Ascending aorta (tissue), 2 donors: ENCODE data around the gene A2ML1. TPM values are rescaled to one million over a fixed set of nuclear protein-coding genes. Genes with fewer than 3 reads are reported as not detected.
"Not testable (repeated sequence)": the region's sequence is repeated elsewhere in the genome, so short reads cannot be mapped to it uniquely, and the experiment has no call there.

Source experiments
- DNase-seq, 2 donors: peaks; one replicate each; pipeline ENCODE4 v3.0.0-alpha.2; 2019; ENCODE audit warnings: low spot score in 2 of 2
- H3K27ac ChIP-seq, 2 donors: fragments of 200-600 bp; sonication (generic); one replicate each; pipeline ENCODE4 v1.5.1; 2016 to 2017; ENCODE audit warnings: mild to moderate bottlenecking in 1 of 2
- H3K27me3 ChIP-seq: fragments of 200-600 bp; sonication (generic); one replicate; pipeline ENCODE4 v1.5.1; 2017
- H3K36me3 ChIP-seq, 2 donors: fragments of 200-600 bp; sonication (generic); one replicate each; pipeline ENCODE4 v1.5.1; 2016
- H3K4me1 ChIP-seq, 2 donors: fragments of 200-600 bp; sonication (generic); one replicate each; pipeline ENCODE4 v1.5.1; 2016 to 2017; ENCODE audit warnings: mild to moderate bottlenecking in 1 of 2
- H3K4me3 ChIP-seq, 2 donors: fragments of 200-600 bp; sonication (generic); one replicate each; pipeline ENCODE4 v1.5.1; 2016 to 2017; ENCODE audit warnings: mild to moderate bottlenecking in 1 of 2
- H3K9me3 ChIP-seq, 2 donors: fragments of 200-600 bp; sonication (generic); one replicate each; pipeline ENCODE4 v1.5.1; 2016
- intact Hi-C: fragments of 100-400 bp; cut with DNase I; formaldehyde crosslinking; loops from one replicate; pipeline ENCODE4 v1.15.1; 2023
- total RNA-seq: library from RNA; depleted of rRNA; stranded (reverse); fragments of >200 nt; gene quantifications from one replicate; pipeline ENCODE4 v1.1.0, GENCODE V29; 2016
- TF ChIP-seq, protein P1 (sequence below), 3 experiments: fragments of 200-600 bp in 2 of 3; fragments of 450-650 bp in 1 of 3; sonication (generic) in 2 of 3; IDR thresholded peaks; one replicate each; pipeline ENCODE4 v1.5.1; 2016 to 2019; ENCODE audit warnings: antibody characterized with exemption in 3 of 3, mild to moderate bottlenecking in 1 of 3, moderate library complexity in 1 of 3

A2ML1 gene
- total RNA-seq, 1 donor from 2014 or later: not detected

GRCh38 chr12:8914716-8915526, 92.5 kb downstream of the A2ML1 start:
- peak overlapping the region; percentile 64 for H3K4me3 ChIP-seq
- peak in 1 of 2 donors; percentile 68 for DNase-seq
- no peaks in the 10 kb centered on the region for H3K9me3 ChIP-seq
- H3K4me1 ChIP-seq: peaks cover 0 to 17% of the 10 kb centered on the region in 2 donors
- intact Hi-C loops: loop anchor here (1.0 to 5.0 kb wide), 2 partner anchors 34 to 228 kb away; partner anchors contain the start of gene M6PR
- TF ChIP-seq, protein P1, sequence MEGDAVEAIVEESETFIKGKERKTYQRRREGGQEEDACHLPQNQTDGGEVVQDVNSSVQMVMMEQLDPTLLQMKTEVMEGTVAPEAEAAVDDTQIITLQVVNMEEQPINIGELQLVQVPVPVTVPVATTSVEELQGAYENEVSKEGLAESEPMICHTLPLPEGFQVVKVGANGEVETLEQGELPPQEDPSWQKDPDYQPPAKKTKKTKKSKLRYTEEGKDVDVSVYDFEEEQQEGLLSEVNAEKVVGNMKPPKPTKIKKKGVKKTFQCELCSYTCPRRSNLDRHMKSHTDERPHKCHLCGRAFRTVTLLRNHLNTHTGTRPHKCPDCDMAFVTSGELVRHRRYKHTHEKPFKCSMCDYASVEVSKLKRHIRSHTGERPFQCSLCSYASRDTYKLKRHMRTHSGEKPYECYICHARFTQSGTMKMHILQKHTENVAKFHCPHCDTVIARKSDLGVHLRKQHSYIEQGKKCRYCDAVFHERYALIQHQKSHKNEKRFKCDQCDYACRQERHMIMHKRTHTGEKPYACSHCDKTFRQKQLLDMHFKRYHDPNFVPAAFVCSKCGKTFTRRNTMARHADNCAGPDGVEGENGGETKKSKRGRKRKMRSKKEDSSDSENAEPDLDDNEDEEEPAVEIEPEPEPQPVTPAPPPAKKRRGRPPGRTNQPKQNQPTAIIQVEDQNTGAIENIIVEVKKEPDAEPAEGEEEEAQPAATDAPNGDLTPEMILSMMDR (IDR thresholded peaks at IDR 0.05): no peak
- peaks cover 0 to 10% of the 10 kb centered on the region in 2 donors for H3K36me3 ChIP-seq
- peak overlapping the region; percentile 91 to 95 for H3K27ac ChIP-seq
- H3K27me3 ChIP-seq: no peaks in the 10 kb centered on the region

DNA sequence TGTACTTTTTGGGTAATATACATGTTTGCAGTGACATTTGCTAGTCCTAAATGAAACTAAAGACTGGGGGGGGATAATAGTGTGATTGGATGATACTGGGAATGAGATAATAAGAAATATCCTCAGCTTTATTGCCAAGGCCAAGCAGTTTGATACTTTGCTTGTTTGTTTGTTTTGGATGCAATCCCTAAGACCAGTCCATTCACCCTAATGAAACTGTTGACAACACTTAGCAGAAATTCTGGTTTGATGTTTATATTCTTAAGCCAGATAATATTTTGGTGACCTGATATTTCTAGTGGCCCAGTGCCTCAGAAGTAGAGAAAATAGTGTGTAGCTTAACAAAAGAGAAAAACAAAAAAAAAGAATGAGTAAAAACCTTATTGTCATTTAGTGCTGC, 93.7 kb downstream of the A2ML1 start:
- Histone ChIP-seq H3K9me3 (no peaks in the 10 kb centered on the region), H3K4me1 (peaks cover 0 to 17% of the 10 kb centered on the region in 2 donors), H3K27ac (no peak overlapping the region), H3K4me3 (peak overlapping the region in 1 of 2 donors; percentile 64), H3K27me3 (no peaks in the 10 kb centered on the region), H3K36me3 (peaks cover 10 to 18% of the 10 kb centered on the region in 2 donors)
- TF ChIP-seq, protein P1 (IDR thresholded peaks at IDR 0.05): no peak
- intact Hi-C loops: no loop called here
- DNase-seq: no peak

GRCh38 chr12:8917031-8917430, 94.6 kb downstream of the A2ML1 start:
- TF ChIP-seq, protein P1 (IDR thresholded peaks at IDR 0.05): no peak
- Histone ChIP-seq H3K4me3 (no peak overlapping the region), H3K27me3 (no peaks in the 10 kb centered on the region), H3K4me1 (peaks cover 0 to 17% of the 10 kb centered on the region in 2 donors), H3K36me3 (peaks cover 17 to 27% of the 10 kb centered on the region in 2 donors), H3K27ac (no peak overlapping the region), H3K9me3 (no peaks in the 10 kb centered on the region)
- no peak for DNase-seq
- intact Hi-C loops: no loop called here

- Histone ChIP-seq H3K27ac (no peak overlapping the region), H3K4me3 (no peak overlapping the region), H3K36me3 (peaks cover 24 to 34% of the 10 kb centered on the region in 2 donors), H3K9me3 (no peaks in the 10 kb centered on the region), H3K4me1 (peaks cover 0 to 14% of the 10 kb centered on the region in 2 donors), H3K27me3 (no peaks in the 10 kb centered on the region)
- intact Hi-C loops: no loop called here
- no peak for DNase-seq
- TF ChIP-seq, protein P1 (IDR thresholded peaks at IDR 0.05): no peak
Observed at GRCh38 chr12:8917751-8918150, 95.3 kb downstream of the A2ML1 start.

- intact Hi-C loops, H3K9me3 ChIP-seq, H3K4me3 ChIP-seq, H3K27me3 ChIP-seq, H3K27ac ChIP-seq, DNase-seq, H3K4me1 ChIP-seq: not testable (repeated sequence)
- peaks cover 27 to 40% of the 10 kb centered on the region in 2 donors for H3K36me3 ChIP-seq
Observed at GRCh38 chr12:8919643-8920042, 97.2 kb downstream of the A2ML1 start.

GRCh38 chr12:8922544-8922943, 100.1 kb downstream of the A2ML1 start:
- Histone ChIP-seq H3K4me3 (no peak overlapping the region), H3K27me3 (no peaks in the 10 kb centered on the region), H3K27ac (no peak overlapping the region), H3K9me3 (no peaks in the 10 kb centered on the region), H3K36me3 (peaks cover 34 to 54% of the 10 kb centered on the region in 2 donors), H3K4me1 (no peaks in the 10 kb centered on the region)
- no peak for DNase-seq
- intact Hi-C loops: no loop called here
- TF ChIP-seq, protein P1 (IDR thresholded peaks at IDR 0.05): no peak
